OCI-LY7 (cell line): ENCODE results near the gene ZMIZ1. TPM values are rescaled to one million over a fixed set of nuclear protein-coding genes. Genes with fewer than 3 reads are reported as not detected.

Experiments used
- BruUV-seq: library from RNA; stranded (reverse); fragments of 400-500 nt; replicated peaks from 2 replicates; lab custom pipeline; 2021; lab: Mats Ljungman, UMichigan
- CTCF ChIA-PET: fragments of 300-600 bp; sonication (Branson Sonifier 250); formaldehyde crosslinking; loops from one replicate; lab custom pipeline; 2022; ENCODE audit warnings: antibody characterized with exemption; ENCODE audit not compliant: unreplicated experiment; lab: Charles Lee
- POLR2A ChIA-PET: fragments of 300-600 bp; sonication (Branson Sonifier 250); formaldehyde crosslinking; loops from one replicate; lab custom pipeline; 2022; ENCODE audit warnings: antibody characterized with exemption; lab: Charles Lee
- DNase-seq: peaks from one replicate; pipeline ENCODE4 v3.0.0-alpha.2; 2015; ENCODE audit warnings: low spot score
- H2AFZ ChIP-seq: fragments of 200-600 bp; sonication (generic), shearing (Covaris generic); 2 replicates; pipeline ENCODE4 v1.6.1; 2014; ENCODE audit warnings: mild to moderate bottlenecking, antibody characterized with exemption, low read length, moderate library complexity
- H3K27ac ChIP-seq: fragments of 200-600 bp; sonication (generic); 2 replicates; pipeline ENCODE4 v1.5.1; 2014; ENCODE audit warnings: mixed run types, low read depth, mild to moderate bottlenecking, moderate library complexity, low read length, inconsistent platforms; ENCODE audit not compliant: poor library complexity, severe bottlenecking
- H3K36me3 ChIP-seq: fragments of 200-600 bp; sonication (generic); 2 replicates; pipeline ENCODE4 v1.6.1; 2014; ENCODE audit warnings: mild to moderate bottlenecking, antibody characterized with exemption, low read length, moderate library complexity, mixed read lengths; ENCODE audit not compliant: insufficient read depth
- H3K4me1 ChIP-seq: fragments of 200-600 bp; sonication (generic); 2 replicates; pipeline ENCODE4 v1.5.1; 2014; ENCODE audit warnings: mild to moderate bottlenecking, low read length; ENCODE audit not compliant: insufficient read depth, poor library complexity, severe bottlenecking
- H3K4me2 ChIP-seq: fragments of 200-600 bp; sonication (generic); 2 replicates; pipeline ENCODE4 v1.6.1; 2014; ENCODE audit warnings: mild to moderate bottlenecking, low read length
- H3K4me3 ChIP-seq: fragments of 200-600 bp; sonication (generic); 2 replicates; pipeline ENCODE4 v1.5.1; 2014; ENCODE audit warnings: mild to moderate bottlenecking, low read depth, low read length; ENCODE audit not compliant: poor library complexity, severe bottlenecking
- H3K79me2 ChIP-seq: fragments of 200-600 bp; sonication (generic); 2 replicates; pipeline ENCODE4 v1.6.1; 2016; ENCODE audit warnings: low read depth, mild to moderate bottlenecking, low read length, moderate library complexity, mixed read lengths; ENCODE audit not compliant: insufficient read depth
- H3K9me2 ChIP-seq: fragments of 200-600 bp; sonication (generic); 2 replicates; pipeline ENCODE4 v1.6.1; 2016; ENCODE audit warnings: mild to moderate bottlenecking, low read length, mixed read lengths; ENCODE audit not compliant: insufficient read depth
- H3K9me3 ChIP-seq: fragments of 200-600 bp; sonication (generic); 2 replicates; pipeline ENCODE4 v1.6.1; 2014; ENCODE audit warnings: mild to moderate bottlenecking, mixed run types, low read length, mixed read lengths
- H4K20me1 ChIP-seq: fragments of 200-600 bp; sonication (generic); 2 replicates; pipeline ENCODE4 v1.6.1; 2014; ENCODE audit warnings: mild to moderate bottlenecking, antibody characterized with exemption, low read length, moderate library complexity, mixed read lengths; ENCODE audit not compliant: insufficient read depth
- CTCF ChIP-seq: fragments of 200-600 bp; sonication (generic); conservative IDR thresholded peaks from 2 replicates; pipeline ENCODE4 v1.5.1; 2014; ENCODE audit warnings: mild to moderate bottlenecking, antibody characterized with exemption, low read length, moderate library complexity, mixed read lengths
- EZH2phosphoT487 ChIP-seq: fragments of 200-600 bp; sonication (generic); IDR thresholded peaks from 2 replicates; pipeline ENCODE4 v1.6.1; 2018; ENCODE audit warnings: low read depth, borderline replicate concordance, mild to moderate bottlenecking, mixed run types, antibody characterized with exemption, low read length, moderate library complexity, mixed read lengths
- intact Hi-C: fragments of 100-400 bp; cut with micrococcal nuclease; formaldehyde crosslinking; loops from one replicate; pipeline ENCODE4 v1.10.0; 2022; ENCODE audit not compliant: unreplicated experiment
- total RNA-seq, 2 experiments: library from RNA; depleted of rRNA in 1 of 2; stranded (reverse); fragments of >200 nt in 1 of 2; shearing (Covaris generic) in 1 of 2; gene quantifications; 2 replicates each; pipeline ENCODE4 v1.2.3, GENCODE V29; 2014 to 2022

The ZMIZ1 gene
- total RNA-seq, 2 experiments from 2014 or later: 20.4 to 66.9 TPM

GRCh38 chr10:79123547-79123963, 54.8 kb downstream of the ZMIZ1 start:
- BruUV-seq: no TSS peak
- no peaks in the 10 kb centered on the region for H3K9me3 ChIP-seq
- intact Hi-C loops: no loop called here
- no peak overlapping the region for H3K27ac ChIP-seq
- no peak overlapping the region for H2AFZ ChIP-seq
- ChIA-PET CTCF (no interaction called here), POLR2A (interaction anchor here (1.3 to 1.5 kb wide), 2 partner anchors 9 kb away, joined by 3 read pairs; no protein-coding TSS in a partner anchor)
- H4K20me1 ChIP-seq: no peaks in the 10 kb centered on the region
- H3K79me2 ChIP-seq: no peaks in the 10 kb centered on the region
- no peak overlapping the region for H3K4me3 ChIP-seq
- no peak overlapping the region for H3K4me2 ChIP-seq
- no peaks in the 10 kb centered on the region for H3K36me3 ChIP-seq
- DNase-seq: no peak
- no peak for TF ChIP-seq CTCF
- TF ChIP-seq EZH2phosphoT487: no peak
- H3K9me2 ChIP-seq: no peaks in the 10 kb centered on the region
- H3K4me1 ChIP-seq: no peaks in the 10 kb centered on the region

GRCh38 chr10:79124066-79124465, 55.3 kb downstream of the ZMIZ1 start:
- Histone ChIP-seq H3K4me3 (no peak overlapping the region), H3K4me1 (peaks cover 5% of the 10 kb centered on the region), H3K27ac (no peak overlapping the region), H3K9me2 (no peaks in the 10 kb centered on the region), H3K9me3 (no peaks in the 10 kb centered on the region), H3K4me2 (no peak overlapping the region), H3K79me2 (no peaks in the 10 kb centered on the region), H2AFZ (no peak overlapping the region), H4K20me1 (no peaks in the 10 kb centered on the region), H3K36me3 (no peaks in the 10 kb centered on the region)
- no TSS peak for BruUV-seq
- ChIA-PET CTCF (interaction anchor here (0.6 kb wide), 1 partner anchor 78 kb away, joined by 3 read pairs; no protein-coding TSS in a partner anchor), POLR2A (interaction anchor here (0.7 to 1.5 kb wide), 3 partner anchors 8 to 26 kb away, joined by 3 read pairs; no protein-coding TSS in a partner anchor)
- TF ChIP-seq CTCF (no peak), EZH2phosphoT487 (no peak)
- no peak for DNase-seq
- intact Hi-C loops: no loop called here

- ChIA-PET POLR2A (no interaction called here), CTCF (no interaction called here)
- no TSS peak for BruUV-seq
Observed at GRCh38 chr10:79125092-79125491, 56.3 kb downstream of the ZMIZ1 start.

More at GRCh38 chr10:79125092-79125491, 56.3 kb downstream of the ZMIZ1 start:
- Histone ChIP-seq H2AFZ (no peak overlapping the region), H3K4me1 (peaks cover 11% of the 10 kb centered on the region), H3K36me3 (no peaks in the 10 kb centered on the region), H3K4me2 (no peak overlapping the region), H3K4me3 (no peak overlapping the region), H3K9me2 (no peaks in the 10 kb centered on the region), H3K9me3 (no peaks in the 10 kb centered on the region), H4K20me1 (no peaks in the 10 kb centered on the region), H3K27ac (no peak overlapping the region), H3K79me2 (no peaks in the 10 kb centered on the region)
- intact Hi-C loops: no loop called here
- no peak for DNase-seq
- TF ChIP-seq CTCF (no peak), EZH2phosphoT487 (no peak)
